IPS DF 6.9 (cell line): ENCODE data around the gene RALGPS1.
"Not testable (repeated sequence)": the region's sequence is repeated elsewhere in the genome, so short reads cannot be mapped to it uniquely, and the experiment has no call there.

Experiments
- DNase-seq: peaks from one replicate; pipeline ENCODE4 v3.0.0-alpha.2; 2013; ENCODE audit warnings: low read depth, low spot score
- H3K27ac ChIP-seq: one replicate; pipeline ENCODE4 v1.5.1; 2013; ENCODE audit warnings: low read length, control low read depth
- H3K27me3 ChIP-seq: 2 replicates; pipeline ENCODE4 v1.6.1; 2013; ENCODE audit warnings: mild to moderate bottlenecking, low read length; ENCODE audit not compliant: control insufficient read depth, insufficient read depth
- H3K36me3 ChIP-seq: 2 replicates; pipeline ENCODE4 v1.6.1; 2013; ENCODE audit warnings: low read length; ENCODE audit not compliant: control insufficient read depth, insufficient read depth
- H3K4me1 ChIP-seq: 2 replicates; pipeline ENCODE4 v1.6.1; 2013; ENCODE audit warnings: low read length; ENCODE audit not compliant: control insufficient read depth, insufficient read depth
- H3K4me3 ChIP-seq: 2 replicates; pipeline ENCODE4 v1.5.1; 2013; ENCODE audit warnings: mild to moderate bottlenecking, low read length
- H3K9me3 ChIP-seq: 2 replicates; pipeline ENCODE4 v1.6.1; 2013; ENCODE audit warnings: low read length, inconsistent platforms; ENCODE audit not compliant: control insufficient read depth, insufficient read depth
- WGBS: extraction: QIAGEN DNeasy Blood & Tissue Kit; methylation state at CpG from one replicate; pipeline ENCODE4 v1.1.7; 2013; ENCODE audit warnings: mixed read lengths, missing lambda C conversion rate; ENCODE audit not compliant: insufficient read length, insufficient coverage; 5-methylcytosine and 5-hydroxymethylcytosine counted together

RALGPS1 gene

GRCh38 chr9:127011772-127012171 lies 97.2 kb downstream of the RALGPS1 start:
- Histone ChIP-seq H3K4me1 (no peaks in the 10 kb centered on the region), H3K4me3 (no peak overlapping the region), H3K27me3 (no peaks in the 10 kb centered on the region), H3K36me3 (no peaks in the 10 kb centered on the region), H3K9me3 (no peaks in the 10 kb centered on the region), H3K27ac (no peak overlapping the region)
- WGBS = no CpG with 5 or more reads among the region's 6 CpGs
- DNase-seq = no peak

- H3K9me3 ChIP-seq = no peaks in the 10 kb centered on the region
- H3K4me1 ChIP-seq = no peaks in the 10 kb centered on the region
- no peaks in the 10 kb centered on the region for H3K27me3 ChIP-seq
- DNase-seq = no peak
- no peak overlapping the region for H3K4me3 ChIP-seq
- no peaks in the 10 kb centered on the region for H3K36me3 ChIP-seq
- WGBS = no CpG with 5 or more reads among the region's 6 CpGs
- H3K27ac ChIP-seq = no peak overlapping the region
Measured at GRCh38 chr9:127012250-127012649, 97.7 kb downstream of the RALGPS1 start.

GRCh38 chr9:127013597-127013996 lies 99.0 kb downstream of the RALGPS1 start:
- no CpG with 5 or more reads among the region's 5 CpGs for WGBS
- Histone ChIP-seq H3K9me3 (no peaks in the 10 kb centered on the region), H3K4me1 (no peaks in the 10 kb centered on the region), H3K27me3 (no peaks in the 10 kb centered on the region), H3K36me3 (no peaks in the 10 kb centered on the region), H3K4me3 (no peak overlapping the region), H3K27ac (no peak overlapping the region)
- no peak for DNase-seq

GRCh38 chr9:127014216-127014909 lies 99.8 kb downstream of the RALGPS1 start:
- no peaks in the 10 kb centered on the region for H3K27me3 ChIP-seq
- no peak for DNase-seq

GRCh38 chr9:127014910-127015540 lies 100.4 kb downstream of the RALGPS1 start:
- no peaks in the 10 kb centered on the region for H3K27me3 ChIP-seq
- H3K9me3 ChIP-seq = no peaks in the 10 kb centered on the region
- no peaks in the 10 kb centered on the region for H3K36me3 ChIP-seq
- WGBS = no CpG with 5 or more reads among the region's 3 CpGs
- H3K27ac ChIP-seq = no peak overlapping the region
- H3K4me3 ChIP-seq = no peak overlapping the region
- H3K4me1 ChIP-seq = no peaks in the 10 kb centered on the region
- no peak for DNase-seq

More at GRCh38 chr9:127014216-127014909, 99.8 kb downstream of the RALGPS1 start:
- H3K4me3 ChIP-seq = no peak overlapping the region
- no peak overlapping the region for H3K27ac ChIP-seq
- H3K9me3 ChIP-seq = no peaks in the 10 kb centered on the region
- no peaks in the 10 kb centered on the region for H3K4me1 ChIP-seq
- no CpG with 5 or more reads among the region's 4 CpGs for WGBS
- no peaks in the 10 kb centered on the region for H3K36me3 ChIP-seq

GRCh38 chr9:127015921-127016512 lies 101.4 kb downstream of the RALGPS1 start:
- Histone ChIP-seq H3K4me1 (no peaks in the 10 kb centered on the region), H3K27me3 (no peaks in the 10 kb centered on the region), H3K27ac (no peak overlapping the region), H3K36me3 (no peaks in the 10 kb centered on the region), H3K4me3 (no peak overlapping the region), H3K9me3 (no peaks in the 10 kb centered on the region)
- no CpG with 5 or more reads among the region's 4 CpGs for WGBS
- no peak for DNase-seq

GRCh38 chr9:127017979-127018378 lies 103.4 kb downstream of the RALGPS1 start:
- H3K27me3 ChIP-seq, DNase-seq, H3K36me3 ChIP-seq, H3K4me1 ChIP-seq, H3K9me3 ChIP-seq, H3K4me3 ChIP-seq, H3K27ac ChIP-seq: not testable (repeated sequence)
- no CpG with 5 or more reads among the region's 9 CpGs for WGBS

- Histone ChIP-seq H3K9me3 (no peaks in the 10 kb centered on the region), H3K27ac (no peak overlapping the region), H3K36me3 (no peaks in the 10 kb centered on the region), H3K4me1 (no peaks in the 10 kb centered on the region), H3K27me3 (no peaks in the 10 kb centered on the region), H3K4me3 (no peak overlapping the region)
- DNase-seq = no peak
- WGBS = no CpG with 5 or more reads among the region's 2 CpGs
Measured at GRCh38 chr9:127018935-127019334, 104.4 kb downstream of the RALGPS1 start.

GRCh38 chr9:127020036-127020801 lies 105.6 kb downstream of the RALGPS1 start:
- DNase-seq = no peak
- H3K27ac ChIP-seq = no peak overlapping the region
- H3K4me1 ChIP-seq = no peaks in the 10 kb centered on the region
- no peaks in the 10 kb centered on the region for H3K36me3 ChIP-seq
- H3K9me3 ChIP-seq = no peaks in the 10 kb centered on the region
- no peak overlapping the region for H3K4me3 ChIP-seq
- WGBS = no CpG with 5 or more reads among the region's 4 CpGs
- H3K27me3 ChIP-seq = no peaks in the 10 kb centered on the region

- Histone ChIP-seq H3K4me1 (no peaks in the 10 kb centered on the region), H3K9me3 (no peaks in the 10 kb centered on the region), H3K27me3 (no peaks in the 10 kb centered on the region), H3K4me3 (no peak overlapping the region), H3K27ac (no peak overlapping the region), H3K36me3 (no peaks in the 10 kb centered on the region)
- no peak for DNase-seq
Measured at GRCh38 chr9:127020802-127021078, 106.2 kb downstream of the RALGPS1 start.
